ENCODE results near the gene TLCD3B. TPM values are rescaled to one million over a fixed set of nuclear protein-coding genes. Genes with fewer than 3 reads are reported as not detected.

TLCD3B gene
- total and polyA plus RNA-seq, 2 of the 4 experiments (the other 2 are of a cell fraction): 0.19 TPM; not detected in 1

DNA sequence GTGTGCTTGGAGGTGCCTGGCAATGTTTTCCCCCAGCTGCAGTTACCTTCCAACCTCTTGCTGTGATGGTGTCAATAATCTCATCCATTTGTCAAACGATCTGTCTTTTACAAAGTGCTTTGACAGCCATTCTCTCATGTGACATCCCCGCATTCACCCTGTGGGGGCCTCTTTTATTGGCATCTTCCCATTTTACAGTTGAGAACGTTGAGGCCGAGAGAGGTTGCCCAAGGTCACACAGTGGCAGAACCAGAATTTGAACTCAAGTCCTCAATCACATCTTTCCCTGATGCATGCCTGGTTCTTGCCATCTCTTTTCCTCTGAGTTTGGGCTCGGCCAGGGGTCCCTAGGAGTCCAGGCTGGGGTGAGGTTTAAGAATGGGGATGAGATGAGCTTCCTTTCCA, 55.9 kb downstream of the TLCD3B start:
- POLR2A ChIA-PET (ENCODE audit: unreplicated experiment): no interaction called here
- Histone ChIP-seq H3K9me3 (ENCODE audit: control insufficient read depth, insufficient read depth, low read length) (no peaks in the 10 kb centered on the region), H3K18ac (ENCODE audit: low read depth, low read length) (no peak overlapping the region), H2AK9ac (replicated peaks; ENCODE audit: low read depth, low read length, poor library complexity) (peak overlapping the region; percentile 51), H3K4ac (ENCODE audit: low read depth, low read length) (peak overlapping the region; percentile 97), H3K27me3 (ENCODE audit: control insufficient read depth, insufficient read depth, low read length) (no peaks in the 10 kb centered on the region), H4K20me1 (ENCODE audit: insufficient read depth, low read length) (peaks cover 44% of the 10 kb centered on the region), H2BK120ac (ENCODE audit: low read depth, low read length) (no peak overlapping the region), H3K9me1 (ENCODE audit: insufficient read depth, low read length) (peaks cover 28% of the 10 kb centered on the region), H4K91ac (ENCODE audit: insufficient read depth, low read depth, low read length) (no peak overlapping the region), H2BK5ac (ENCODE audit: low read depth, low read length, poor library complexity, severe bottlenecking) (no peak overlapping the region), H3K79me1 (ENCODE audit: low read depth in 1 of 2, low read length in 2 of 2) (peaks cover 6 to 64% of the 10 kb centered on the region in 2 experiments), H2BK15ac (ENCODE audit: low read depth, low read length) (no peak overlapping the region), H3K56ac (ENCODE audit: extremely low read depth, insufficient read depth, low read length) (no peak overlapping the region), H2AFZ (replicated peaks; ENCODE audit: low read length, poor library complexity) (no peak overlapping the region), H3K4me1 (ENCODE audit: control insufficient read depth, insufficient read depth, low read length) (peaks cover 13% of the 10 kb centered on the region; the same call in 1 of the 2 replicates), H3K9ac (ENCODE audit: low read depth, low read length) (peak overlapping the region; percentile 94), H4K5ac (ENCODE audit: low read depth, low read length) (no peak overlapping the region), H4K8ac (ENCODE audit: low read depth in 2 of 2, low read length in 2 of 2) (no peak overlapping the region), H3K36me3 (ENCODE audit: control insufficient read depth, insufficient read depth, low read length) (peaks cover 29% of the 10 kb centered on the region), H3K23ac (ENCODE audit: low read depth, low read length) (peak overlapping the region; percentile 99), H2BK20ac (ENCODE audit: low read depth, low read length) (no peak overlapping the region), H3K4me2 (ENCODE audit: low read depth, low read length) (peak overlapping the region; percentile 91), H3K4me3 (ENCODE audit: insufficient read depth, low read depth, low read length) (peak overlapping the region; percentile 69), H2AK5ac (ENCODE audit: low read depth, low read length) (peak overlapping the region; percentile 57; the same call in 1 of the 2 replicates), H3K27ac (ENCODE audit: insufficient read depth, low read length) (no peak overlapping the region; the same call in 1 of the 2 replicates), H3K14ac (replicated peaks; ENCODE audit: low read depth, low read length) (peak overlapping the region; percentile 99)
- no peak for TF ChIP-seq RCOR1 (IDR thresholded peaks at IDR 0.05; ENCODE audit: insufficient replicate concordance, low read length)
- TF ChIP-seq, protein P1, sequence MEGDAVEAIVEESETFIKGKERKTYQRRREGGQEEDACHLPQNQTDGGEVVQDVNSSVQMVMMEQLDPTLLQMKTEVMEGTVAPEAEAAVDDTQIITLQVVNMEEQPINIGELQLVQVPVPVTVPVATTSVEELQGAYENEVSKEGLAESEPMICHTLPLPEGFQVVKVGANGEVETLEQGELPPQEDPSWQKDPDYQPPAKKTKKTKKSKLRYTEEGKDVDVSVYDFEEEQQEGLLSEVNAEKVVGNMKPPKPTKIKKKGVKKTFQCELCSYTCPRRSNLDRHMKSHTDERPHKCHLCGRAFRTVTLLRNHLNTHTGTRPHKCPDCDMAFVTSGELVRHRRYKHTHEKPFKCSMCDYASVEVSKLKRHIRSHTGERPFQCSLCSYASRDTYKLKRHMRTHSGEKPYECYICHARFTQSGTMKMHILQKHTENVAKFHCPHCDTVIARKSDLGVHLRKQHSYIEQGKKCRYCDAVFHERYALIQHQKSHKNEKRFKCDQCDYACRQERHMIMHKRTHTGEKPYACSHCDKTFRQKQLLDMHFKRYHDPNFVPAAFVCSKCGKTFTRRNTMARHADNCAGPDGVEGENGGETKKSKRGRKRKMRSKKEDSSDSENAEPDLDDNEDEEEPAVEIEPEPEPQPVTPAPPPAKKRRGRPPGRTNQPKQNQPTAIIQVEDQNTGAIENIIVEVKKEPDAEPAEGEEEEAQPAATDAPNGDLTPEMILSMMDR (conservative IDR thresholded peaks at IDR 0.05; ENCODE audit: low read depth, low read length): no peak
- TF ChIP-seq POLR2A (IDR thresholded peaks at IDR 0.05; ENCODE audit: low read depth, low read length): no peak
- TF ChIP-seq, protein P2, sequence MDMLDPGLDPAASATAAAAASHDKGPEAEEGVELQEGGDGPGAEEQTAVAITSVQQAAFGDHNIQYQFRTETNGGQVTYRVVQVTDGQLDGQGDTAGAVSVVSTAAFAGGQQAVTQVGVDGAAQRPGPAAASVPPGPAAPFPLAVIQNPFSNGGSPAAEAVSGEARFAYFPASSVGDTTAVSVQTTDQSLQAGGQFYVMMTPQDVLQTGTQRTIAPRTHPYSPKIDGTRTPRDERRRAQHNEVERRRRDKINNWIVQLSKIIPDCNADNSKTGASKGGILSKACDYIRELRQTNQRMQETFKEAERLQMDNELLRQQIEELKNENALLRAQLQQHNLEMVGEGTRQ (IDR thresholded peaks at IDR 0.05; ENCODE audit: low read depth, low read length): no peak
- TF ChIP-seq CHD1 (IDR thresholded peaks at IDR 0.05; ENCODE audit: low read depth, low read length): no peak
- no peak for TF ChIP-seq NFE2L2 (IDR thresholded peaks at IDR 0.05; ENCODE audit: low read depth, low read length)
- TF ChIP-seq FOS (IDR thresholded peaks at IDR 0.05; ENCODE audit: low read depth, low read length): no peak
- no peak for TF ChIP-seq MAZ (IDR thresholded peaks at IDR 0.05; ENCODE audit: borderline replicate concordance, low read depth, low read length)
- no peak for TF ChIP-seq SMC3 (IDR thresholded peaks at IDR 0.05; ENCODE audit: low read depth, low read length)
- no peak for TF ChIP-seq CEBPB (IDR thresholded peaks at IDR 0.05; ENCODE audit: low read depth, low read length)
- TF ChIP-seq, protein P3, sequence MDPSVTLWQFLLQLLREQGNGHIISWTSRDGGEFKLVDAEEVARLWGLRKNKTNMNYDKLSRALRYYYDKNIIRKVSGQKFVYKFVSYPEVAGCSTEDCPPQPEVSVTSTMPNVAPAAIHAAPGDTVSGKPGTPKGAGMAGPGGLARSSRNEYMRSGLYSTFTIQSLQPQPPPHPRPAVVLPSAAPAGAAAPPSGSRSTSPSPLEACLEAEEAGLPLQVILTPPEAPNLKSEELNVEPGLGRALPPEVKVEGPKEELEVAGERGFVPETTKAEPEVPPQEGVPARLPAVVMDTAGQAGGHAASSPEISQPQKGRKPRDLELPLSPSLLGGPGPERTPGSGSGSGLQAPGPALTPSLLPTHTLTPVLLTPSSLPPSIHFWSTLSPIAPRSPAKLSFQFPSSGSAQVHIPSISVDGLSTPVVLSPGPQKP (IDR thresholded peaks at IDR 0.05; ENCODE audit: borderline replicate concordance, low read depth, low read length): no peak
- TF ChIP-seq RAD21 (IDR thresholded peaks at IDR 0.05; ENCODE audit: low read length): no peak
- no peak for TF ChIP-seq BHLHE40 (IDR thresholded peaks at IDR 0.05; ENCODE audit: low read depth, low read length)
- no peak for TF ChIP-seq MXI1 (IDR thresholded peaks at IDR 0.05; ENCODE audit: borderline replicate concordance, low read depth, low read length)
- no peak for TF ChIP-seq RFX5 (IDR thresholded peaks at IDR 0.05; ENCODE audit: low read depth, low read length)
- no peak for TF ChIP-seq MAFK (IDR thresholded peaks at IDR 0.05; ENCODE audit: low read depth, low read length)
- in situ Hi-C loops (cut with MboI; ENCODE audit: low sequenced_read_pairs): no loop called here
- ATAC-seq (ENCODE audit: low read depth) (no peak), DNase-seq (no peak)
- WGBS, 2 experiments (ENCODE audit: extremely low coverage in 2 of 2, insufficient read length in 1 of 2): 70% methylated on average over 4 of the region's 5 CpGs; no CpG with 5 or more reads in 1 of the 2 experiments
- CTCF ChIA-PET: no interaction called here
- dilution Hi-C loops (cut with HindIII; ENCODE audit: low sequenced_read_pairs, unreplicated experiment): no loop called here
- no TSS peak for BruUV-seq (replicated peaks)
- intact Hi-C loops (cut with micrococcal nuclease): no loop called here
